K562 treated with DMSO at 1 percent for 4 hours (cell line): ENCODE measurements around the gene ARMC6. TPM values are rescaled to one million over a fixed set of nuclear protein-coding genes. Genes with fewer than 3 reads are reported as not detected.

Source experiments
- total RNA-seq: library from RNA; unstranded; fragments of 300-600 nt; gene quantifications from 2 replicates; pipeline ENCODE4 v1.2.3, GENCODE V29; 2022; ENCODE audit not compliant: insufficient read depth

Gene ARMC6
- 33.5 and 46.5 TPM in 2 replicates for total RNA-seq

DNA sequence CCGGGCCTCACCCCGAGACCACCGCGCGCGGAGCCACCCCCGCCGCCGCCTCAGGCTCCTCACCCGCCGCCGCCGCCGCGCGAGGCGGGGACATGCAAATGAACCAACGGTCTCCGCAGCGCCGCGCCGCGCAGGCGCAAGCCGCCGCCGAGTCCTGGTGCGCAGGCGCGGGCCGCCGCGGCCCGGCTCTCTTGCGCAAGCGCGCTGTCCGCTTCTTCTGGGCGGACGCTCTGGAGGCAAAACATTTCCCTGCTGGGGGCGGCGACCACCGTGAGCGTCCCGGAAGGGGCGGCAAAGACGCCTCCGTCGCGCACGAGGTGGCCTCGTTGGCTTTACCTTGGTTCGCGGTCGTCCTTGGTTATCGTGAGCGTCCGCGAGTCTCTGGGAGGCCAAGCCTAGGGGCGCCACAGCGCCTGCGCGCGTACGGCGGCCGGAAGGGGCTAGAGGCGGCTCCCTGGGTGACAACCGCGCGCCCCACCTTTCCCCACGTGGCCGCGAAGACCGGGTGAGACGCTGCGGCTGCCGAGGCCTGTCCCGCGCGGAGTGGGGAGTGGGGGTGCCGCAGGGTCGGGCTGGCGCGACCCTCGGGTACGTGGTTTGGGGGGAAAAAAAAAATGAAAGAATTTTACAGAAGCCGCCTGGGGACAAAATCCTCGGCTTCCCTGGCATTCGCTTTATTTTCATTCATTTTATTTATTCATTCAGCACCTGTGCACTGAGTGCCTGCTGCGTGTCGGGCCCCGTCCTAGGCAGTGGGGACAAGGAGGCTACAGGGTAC is at the start of gene ARMC6, which contains the start of gene SUGP2:
TSS of gene ARMC6 (plus strand) at position 178 of the 778 bp plus-strand sequence. CDS start 607 bp downstream, outside the sequence.
TSS of gene SUGP2 (minus strand) at position 92 of the 778 bp plus-strand sequence. CDS start 2,446 bp downstream, outside the sequence.

GRCh38 chr19:19063183-19064097 is 30.0 kb downstream of the ARMC6 start, which contains the start of gene SLC25A42:
Gene SLC25A42, plus strand, starts transcription at chr19:19063994. Its CDS starts 32,131 bp downstream, at chr19:19096125.

Other genes with a start within 250 kb of the ARMC6 start
- not detected in 2 replicates for gene COMP, start 242.3 kb upstream of the ARMC6 start, total RNA-seq
- gene UPF1, start 201.6 kb upstream of the ARMC6 start, total RNA-seq = 72.8 and 86.1 TPM in 2 replicates
- 0.74 TPM in 1 of 2 replicates, not detected in the other for gene CERS1, start 137.4 kb upstream of the ARMC6 start, total RNA-seq
- 391 and 452 TPM in 2 replicates for gene COPE, start 114.2 kb upstream of the ARMC6 start, total RNA-seq
- 68.2 and 90.6 TPM in 2 replicates for gene DDX49, start 113.9 kb upstream of the ARMC6 start, total RNA-seq
- 8.1 and 8.2 TPM in 2 replicates for gene HOMER3, start 92.4 kb upstream of the ARMC6 start, total RNA-seq
- 53.2 and 71.3 TPM in 2 replicates for gene SUGP2, start 86 bp upstream of the ARMC6 start, total RNA-seq
- 20.4 and 26.7 TPM in 2 replicates for gene SLC25A42, start 30.4 kb downstream of the ARMC6 start, total RNA-seq
- 38.7 and 41.5 TPM in 2 replicates for gene TMEM161A, start 104.9 kb downstream of the ARMC6 start, total RNA-seq
- gene MEF2B, start 136.7 kb downstream of the ARMC6 start, total RNA-seq = 10.8 and 12.1 TPM in 2 replicates
- 9.9 and 14.2 TPM in 2 replicates for gene BORCS8, start 158.5 kb downstream of the ARMC6 start, total RNA-seq
- 148 and 160 TPM in 2 replicates for gene RFXANK, start 158.7 kb downstream of the ARMC6 start, total RNA-seq
- 12.3 and 18.1 TPM in 2 replicates for gene NR2C2AP, start 169.8 kb downstream of the ARMC6 start, total RNA-seq
- gene NCAN, start 178.4 kb downstream of the ARMC6 start, total RNA-seq = not detected in 2 replicates
- gene TM6SF2, start 239.7 kb downstream of the ARMC6 start, total RNA-seq = not detected in 2 replicates